ENCODE measurements around the gene C2orf66. TPM values are rescaled to one million over a fixed set of nuclear protein-coding genes. Genes with fewer than 3 reads are reported as not detected.

C2orf66 gene
- total and polyA plus RNA-seq, 12 donors = 0.14 to 1.2 (median 0.32) TPM; not detected in 6

DNA sequence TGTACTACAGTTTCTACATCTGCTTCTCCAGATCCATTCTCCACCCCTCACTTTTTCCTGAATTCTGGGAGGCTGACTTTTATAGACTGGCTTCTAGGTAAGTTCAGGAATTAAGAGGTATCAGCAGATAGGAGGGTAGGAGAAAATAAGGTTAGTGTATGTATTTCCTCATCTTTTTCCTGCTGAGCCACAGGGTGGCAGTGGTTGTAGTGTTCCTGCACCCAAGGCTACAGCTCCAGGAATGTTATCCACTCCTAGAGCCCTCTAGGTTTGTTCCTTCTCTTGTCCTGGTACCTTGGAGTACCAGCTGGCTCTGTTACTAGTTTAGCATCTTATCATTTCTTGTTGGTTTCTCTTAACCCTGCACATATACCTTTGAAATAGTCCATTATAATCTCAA is 40.7 kb upstream of the C2orf66 start:
- no peak for TF ChIP-seq POLR2A (IDR thresholded peaks at IDR 0.05)
- TF ChIP-seq, protein P1, sequence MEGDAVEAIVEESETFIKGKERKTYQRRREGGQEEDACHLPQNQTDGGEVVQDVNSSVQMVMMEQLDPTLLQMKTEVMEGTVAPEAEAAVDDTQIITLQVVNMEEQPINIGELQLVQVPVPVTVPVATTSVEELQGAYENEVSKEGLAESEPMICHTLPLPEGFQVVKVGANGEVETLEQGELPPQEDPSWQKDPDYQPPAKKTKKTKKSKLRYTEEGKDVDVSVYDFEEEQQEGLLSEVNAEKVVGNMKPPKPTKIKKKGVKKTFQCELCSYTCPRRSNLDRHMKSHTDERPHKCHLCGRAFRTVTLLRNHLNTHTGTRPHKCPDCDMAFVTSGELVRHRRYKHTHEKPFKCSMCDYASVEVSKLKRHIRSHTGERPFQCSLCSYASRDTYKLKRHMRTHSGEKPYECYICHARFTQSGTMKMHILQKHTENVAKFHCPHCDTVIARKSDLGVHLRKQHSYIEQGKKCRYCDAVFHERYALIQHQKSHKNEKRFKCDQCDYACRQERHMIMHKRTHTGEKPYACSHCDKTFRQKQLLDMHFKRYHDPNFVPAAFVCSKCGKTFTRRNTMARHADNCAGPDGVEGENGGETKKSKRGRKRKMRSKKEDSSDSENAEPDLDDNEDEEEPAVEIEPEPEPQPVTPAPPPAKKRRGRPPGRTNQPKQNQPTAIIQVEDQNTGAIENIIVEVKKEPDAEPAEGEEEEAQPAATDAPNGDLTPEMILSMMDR (IDR thresholded peaks at IDR 0.05) = peak in 4 of 6 experiments; percentile 26 to 41 (median 33)
- intact Hi-C loops (cut with DNase I) = no loop called here
- no peaks in the 10 kb centered on the region for H3K27me3 ChIP-seq
- H3K4me3 ChIP-seq = no peak overlapping the region
- DNase-seq = peak in 4 of 7 donors; percentile 20 to 35 (median 29)
- H3K9me3 ChIP-seq (replicated peaks in 1 of 3) = no peaks in the 10 kb centered on the region
- no peak overlapping the region for H3K27ac ChIP-seq
- no peaks in the 10 kb centered on the region for H3K36me3 ChIP-seq (replicated peaks in 1 of 2)
- H3K4me1 ChIP-seq (replicated peaks in 1 of 2) = no peaks in the 10 kb centered on the region

DNA sequence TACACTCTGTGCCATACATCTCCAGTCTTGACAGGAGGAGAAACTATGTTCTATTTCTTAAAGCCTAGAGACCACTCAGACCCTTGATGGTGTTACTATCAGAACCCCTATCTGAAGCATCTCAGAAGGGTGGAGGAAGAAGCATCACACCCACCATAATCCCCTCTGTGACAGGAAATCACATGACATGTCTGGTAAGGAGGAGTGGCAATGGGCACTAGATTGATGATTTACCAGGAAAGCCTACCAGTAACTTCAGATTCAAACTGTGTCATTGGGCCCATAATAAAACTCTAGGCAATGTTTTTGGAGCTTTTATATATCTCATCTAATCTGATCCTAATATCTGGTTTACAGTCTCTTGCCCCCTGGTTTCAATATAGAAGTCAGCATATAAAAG is 37.1 kb upstream of the C2orf66 start:
- no peak overlapping the region for H3K27ac ChIP-seq
- no peak overlapping the region for H3K4me3 ChIP-seq
- TF ChIP-seq POLR2A (IDR thresholded peaks at IDR 0.05) = no peak
- TF ChIP-seq, protein P1 (IDR thresholded peaks at IDR 0.05) = no peak
- intact Hi-C loops (cut with DNase I) = no loop called here
- H3K27me3 ChIP-seq = no peaks in the 10 kb centered on the region
- peaks cover 0 to 6% of the 10 kb centered on the region in 2 donors for H3K36me3 ChIP-seq (replicated peaks in 1 of 2)
- no peaks in the 10 kb centered on the region for H3K9me3 ChIP-seq (replicated peaks in 1 of 3)
- H3K4me1 ChIP-seq (replicated peaks in 1 of 2) = no peaks in the 10 kb centered on the region
- no peak for DNase-seq

DNA sequence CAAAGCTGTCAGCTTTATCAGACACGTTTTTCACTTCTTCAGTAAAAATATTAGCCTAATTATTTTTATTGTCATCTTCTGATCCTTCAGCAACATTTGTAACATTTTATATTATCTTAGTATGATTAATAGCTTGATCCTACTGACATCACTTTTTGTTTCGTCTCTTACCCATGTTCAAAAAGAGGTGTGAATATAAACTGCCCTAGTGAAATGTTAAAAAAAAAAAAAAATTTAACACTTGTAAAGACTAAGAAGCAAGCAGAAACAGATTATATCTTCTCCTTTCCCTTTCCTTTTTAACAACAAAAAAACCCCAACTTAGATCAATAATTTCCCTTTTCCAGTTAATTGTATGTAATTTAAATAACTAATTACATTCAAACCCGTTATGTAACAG is 36.2 kb upstream of the C2orf66 start:
- intact Hi-C loops (cut with DNase I) = no loop called here
- WGBS, 4 donors = 78 to 84% (median 81%) methylated on average over 3 of the region's 3 CpGs
- no peaks in the 10 kb centered on the region for H3K4me1 ChIP-seq (replicated peaks in 1 of 2)
- H3K9me3 ChIP-seq (replicated peaks in 1 of 3) = no peaks in the 10 kb centered on the region
- TF ChIP-seq POLR2A (IDR thresholded peaks at IDR 0.05) = no peak
- TF ChIP-seq, protein P1 (IDR thresholded peaks at IDR 0.05) = no peak
- no peak overlapping the region for H3K27ac ChIP-seq
- H3K36me3 ChIP-seq (replicated peaks in 1 of 2) = peaks cover 0 to 6% of the 10 kb centered on the region in 2 donors
- no peak overlapping the region for H3K4me3 ChIP-seq
- DNase-seq = no peak
- H3K27me3 ChIP-seq = no peaks in the 10 kb centered on the region

DNA sequence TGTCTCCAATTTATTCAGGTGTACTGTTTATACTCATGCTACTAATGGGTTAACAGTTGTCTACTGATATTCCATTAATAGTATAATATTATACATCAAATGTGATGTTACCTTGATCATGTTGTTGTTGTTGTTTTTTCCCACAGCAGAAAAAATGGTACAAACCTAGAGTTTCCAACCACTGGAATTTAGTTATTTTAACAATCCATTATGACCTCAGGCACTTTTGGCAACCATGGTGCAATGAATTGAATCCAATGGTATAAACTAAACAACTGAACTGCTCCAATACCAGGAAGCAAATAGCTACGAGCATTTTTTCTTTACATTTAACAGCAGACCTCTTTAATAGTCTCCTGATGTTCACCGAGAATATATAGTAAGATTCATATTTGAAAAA is 31.0 kb upstream of the C2orf66 start:
- peaks cover 0 to 13% of the 10 kb centered on the region in 2 donors for H3K36me3 ChIP-seq (replicated peaks in 1 of 2)
- DNase-seq = no peak
- H3K4me3 ChIP-seq = no peak overlapping the region
- no peak for TF ChIP-seq POLR2A (IDR thresholded peaks at IDR 0.05)
- TF ChIP-seq, protein P1 (IDR thresholded peaks at IDR 0.05) = no peak
- 94 to 98% (median 96%) methylated on average over 2 of the region's 2 CpGs for WGBS, 4 donors
- no peaks in the 10 kb centered on the region for H3K4me1 ChIP-seq (replicated peaks in 1 of 2)
- no peaks in the 10 kb centered on the region for H3K27me3 ChIP-seq
- intact Hi-C loops (cut with DNase I) = no loop called here
- no peak overlapping the region for H3K27ac ChIP-seq
- no peaks in the 10 kb centered on the region for H3K9me3 ChIP-seq (replicated peaks in 1 of 3)

Measured in adrenal gland (tissue), 12 donors.